HepG2 (cell line): ENCODE measurements around the gene CCDC70. TPM values are rescaled to one million over a fixed set of nuclear protein-coding genes. Genes with fewer than 3 reads are reported as not detected.
A peak's percentile ranks its signal among the peaks of the same experiment; 100 is the strongest.

Experiments
- ARNT2 ChIP-seq: sonication (generic); formaldehyde crosslinking; IDR thresholded peaks from 2 replicates; pipeline ENCODE4 v1.8.0; 2022; ENCODE audit warnings: mild to moderate bottlenecking, low read depth, missing genetic modification reagents, moderate library complexity
- FOXK1 ChIP-seq: sonication (generic); formaldehyde crosslinking; IDR thresholded peaks from 2 replicates; pipeline ENCODE4 v1.4.0; 2020; ENCODE audit warnings: low read depth, missing genetic modification reagents, borderline replicate concordance
- GATAD2A ChIP-seq: IDR thresholded peaks from 2 replicates; pipeline ENCODE4 v1.6.1; 2016
- KDM1A ChIP-seq: IDR thresholded peaks from 2 replicates; pipeline ENCODE4 v1.6.1; 2016; ENCODE audit warnings: missing compliant biosample characterization
- MXI1 ChIP-seq: IDR thresholded peaks from 3 replicates; pipeline ENCODE4 v1.6.1; 2012; ENCODE audit warnings: low read depth, low read length, inconsistent platforms, borderline replicate concordance
- SMC3 ChIP-seq: IDR thresholded peaks from 2 replicates; pipeline ENCODE4 v1.6.1; 2011; ENCODE audit warnings: low read length, improper control_type of control experiment
- TSC22D2 ChIP-seq: sonication (generic); formaldehyde crosslinking; IDR thresholded peaks from 2 replicates; pipeline ENCODE4 v1.5.1; 2020; ENCODE audit warnings: missing genetic modification reagents, mild to moderate bottlenecking, borderline replicate concordance
- YEATS4 ChIP-seq: sonication (generic); formaldehyde crosslinking; IDR thresholded peaks from 2 replicates; pipeline ENCODE4 v1.4.0; 2020; ENCODE audit warnings: missing genetic modification reagents, borderline replicate concordance
- ZKSCAN5 ChIP-seq: sonication (generic); formaldehyde crosslinking; IDR thresholded peaks from 2 replicates; pipeline ENCODE4 v1.5.1; 2020; ENCODE audit warnings: mild to moderate bottlenecking, missing genetic modification reagents
- ZNF782 ChIP-seq: sonication (generic); formaldehyde crosslinking; IDR thresholded peaks from 2 replicates; pipeline ENCODE4 v1.4.0; 2020; ENCODE audit warnings: missing genetic modification reagents, mild to moderate bottlenecking, borderline replicate concordance
- polyA plus RNA-seq, 8 experiments: library from polyadenylated mRNA; depleted of rRNA in 3 of 8; stranded (reverse) in 7 of 8; unstranded in 1 of 8; fragments of >200 nt; fragmentation: Illumina TruSeq in 4 of 8; extraction: Trizol in 4 of 8; gene quantifications; 2 replicates each; pipeline versions ENCODE4 v1.2.1 to v1.2.3, GENCODE V29; 2011 to 2016; ENCODE audit warnings: low read depth in 4 of 8, missing spikeins in 1 of 8, mixed read lengths in 1 of 8; ENCODE audit not compliant: insufficient read depth in 1 of 8
- total RNA-seq, 5 experiments: library from RNA; depleted of rRNA; stranded (reverse); fragments of >200 nt; fragmentation: Illumina TruSeq; extraction: Trizol; gene quantifications; 2 replicates each; pipeline ENCODE4 v1.2.3, GENCODE V29; 2016; ENCODE audit warnings: low read depth in 1 of 5
- TF ChIP-seq, protein P1 (sequence below): sonication (generic); formaldehyde crosslinking; IDR thresholded peaks from 2 replicates; pipeline ENCODE4 v1.4.0; 2020; ENCODE audit warnings: missing genetic modification reagents
- TF ChIP-seq, protein P2 (sequence below), 2 experiments: fragments of 450-650 bp in 1 of 2; sonication (generic) in 1 of 2; formaldehyde crosslinking; IDR thresholded peaks; 2 replicates each; pipeline versions ENCODE4 v1.5.0 to v1.8.0; 2020 to 2022; ENCODE audit warnings: mild to moderate bottlenecking in 1 of 2, missing genetic modification reagents in 1 of 2
- TF ChIP-seq, protein P3 (sequence below): sonication (generic); formaldehyde crosslinking; IDR thresholded peaks from 2 replicates; pipeline ENCODE4 v1.5.0; 2020; ENCODE audit warnings: missing genetic modification reagents

Gene CCDC70
- total and polyA plus RNA-seq, 2 of the 13 experiments (the other 11 are each of a cell fraction or from before 2014, with no cell fraction given): 0.13 TPM; not detected in 1

DNA sequence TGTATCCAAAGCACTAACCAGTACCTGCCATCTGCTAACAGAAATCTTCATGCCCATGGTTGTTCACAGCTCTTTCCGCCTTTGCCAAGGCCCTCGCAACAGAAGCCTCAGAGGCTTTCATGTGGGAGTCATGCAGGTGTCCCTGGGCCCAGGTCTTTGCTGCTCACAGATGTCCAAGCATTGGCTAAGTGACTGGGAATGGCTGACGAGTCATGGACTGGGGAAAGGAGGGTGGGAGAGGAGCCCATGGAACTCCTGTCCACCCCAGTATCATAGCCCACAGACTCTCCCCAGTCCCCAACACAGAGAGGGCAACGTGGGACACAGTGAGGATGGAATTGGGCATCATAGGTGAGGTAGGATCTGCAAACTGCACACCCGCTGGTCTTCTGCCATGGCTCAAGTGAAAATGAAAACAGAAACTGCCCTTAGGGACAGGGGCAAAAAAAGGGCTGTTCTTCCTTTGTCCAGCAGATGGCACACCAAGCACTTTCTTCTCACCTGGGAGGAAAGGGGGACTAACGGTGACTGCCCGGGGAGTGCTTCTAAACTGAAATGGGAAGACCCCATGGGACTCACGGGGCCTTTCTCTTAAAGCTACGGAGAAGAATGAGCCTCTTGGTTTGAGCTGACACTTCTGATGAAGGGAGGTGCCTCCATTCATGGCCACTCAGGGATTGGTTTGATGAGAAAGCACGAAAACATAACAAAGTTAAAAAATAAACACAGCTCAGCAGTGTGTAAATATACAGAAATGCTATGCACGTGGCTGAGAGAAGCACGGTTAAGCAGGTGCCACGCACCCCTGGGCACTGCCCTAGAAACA, 46.7 kb upstream of the CCDC70 start (continued):
- TF ChIP-seq ARNT2 (CRISPR knock-in tag) (0 out of 2 replicates have a peak, but pooled peaks have one; percentile 40), ZKSCAN5 (0 out of 2 replicates have a peak, but pooled peaks have one; percentile 24), FOXK1 (CRISPR knock-in tag) (peak; percentile 22; the same call in 1 of the 2 replicates), YEATS4 (no peak), ZNF782 (CRISPR knock-in tag) (0 out of 2 replicates have a peak, but pooled peaks have one; percentile 35), KDM1A (no peak), MXI1 (peak; percentile 34; the same call in 1 of the 3 replicates), GATAD2A (CRISPR knock-in tag) (peak; percentile 35), SMC3 (peak; percentile 70), TSC22D2 (CRISPR knock-in tag) (peak; percentile 73; the same call in 1 of the 2 replicates)
- TF ChIP-seq, protein P1, sequence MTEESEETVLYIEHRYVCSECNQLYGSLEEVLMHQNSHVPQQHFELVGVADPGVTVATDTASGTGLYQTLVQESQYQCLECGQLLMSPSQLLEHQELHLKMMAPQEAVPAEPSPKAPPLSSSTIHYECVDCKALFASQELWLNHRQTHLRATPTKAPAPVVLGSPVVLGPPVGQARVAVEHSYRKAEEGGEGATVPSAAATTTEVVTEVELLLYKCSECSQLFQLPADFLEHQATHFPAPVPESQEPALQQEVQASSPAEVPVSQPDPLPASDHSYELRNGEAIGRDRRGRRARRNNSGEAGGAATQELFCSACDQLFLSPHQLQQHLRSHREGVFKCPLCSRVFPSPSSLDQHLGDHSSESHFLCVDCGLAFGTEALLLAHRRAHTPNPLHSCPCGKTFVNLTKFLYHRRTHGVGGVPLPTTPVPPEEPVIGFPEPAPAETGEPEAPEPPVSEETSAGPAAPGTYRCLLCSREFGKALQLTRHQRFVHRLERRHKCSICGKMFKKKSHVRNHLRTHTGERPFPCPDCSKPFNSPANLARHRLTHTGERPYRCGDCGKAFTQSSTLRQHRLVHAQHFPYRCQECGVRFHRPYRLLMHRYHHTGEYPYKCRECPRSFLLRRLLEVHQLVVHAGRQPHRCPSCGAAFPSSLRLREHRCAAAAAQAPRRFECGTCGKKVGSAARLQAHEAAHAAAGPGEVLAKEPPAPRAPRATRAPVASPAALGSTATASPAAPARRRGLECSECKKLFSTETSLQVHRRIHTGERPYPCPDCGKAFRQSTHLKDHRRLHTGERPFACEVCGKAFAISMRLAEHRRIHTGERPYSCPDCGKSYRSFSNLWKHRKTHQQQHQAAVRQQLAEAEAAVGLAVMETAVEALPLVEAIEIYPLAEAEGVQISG (CRISPR knock-in tag): no peak
- TF ChIP-seq, protein P2, sequence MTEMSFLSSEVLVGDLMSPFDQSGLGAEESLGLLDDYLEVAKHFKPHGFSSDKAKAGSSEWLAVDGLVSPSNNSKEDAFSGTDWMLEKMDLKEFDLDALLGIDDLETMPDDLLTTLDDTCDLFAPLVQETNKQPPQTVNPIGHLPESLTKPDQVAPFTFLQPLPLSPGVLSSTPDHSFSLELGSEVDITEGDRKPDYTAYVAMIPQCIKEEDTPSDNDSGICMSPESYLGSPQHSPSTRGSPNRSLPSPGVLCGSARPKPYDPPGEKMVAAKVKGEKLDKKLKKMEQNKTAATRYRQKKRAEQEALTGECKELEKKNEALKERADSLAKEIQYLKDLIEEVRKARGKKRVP (CRISPR knock-in tag; IDR thresholded peaks at IDR 0.05): no peak
- TF ChIP-seq, protein P3, sequence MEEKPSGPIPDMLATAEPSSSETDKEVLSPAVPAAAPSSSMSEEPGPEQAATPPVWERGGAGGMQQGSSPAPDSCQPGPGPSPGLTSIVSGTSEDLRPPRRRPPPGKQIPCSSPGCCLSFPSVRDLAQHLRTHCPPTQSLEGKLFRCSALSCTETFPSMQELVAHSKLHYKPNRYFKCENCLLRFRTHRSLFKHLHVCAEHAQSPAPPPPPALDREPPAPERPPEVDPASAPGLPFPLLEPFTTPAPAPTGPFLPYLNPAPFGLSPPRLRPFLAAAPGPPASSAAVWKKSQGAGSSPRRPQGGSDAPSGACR: no peak
